H1 (cell line): ENCODE results near the gene MYO1G. TPM values are rescaled to one million over a fixed set of nuclear protein-coding genes. Genes with fewer than 3 reads are reported as not detected.
A peak's percentile ranks its signal among the peaks of the same experiment; 100 is the strongest.

Experiments
- CTCF ChIA-PET: fragments of 300-600 bp; sonication (Branson Sonifier 250); formaldehyde crosslinking; loops from one replicate; lab custom pipeline; 2021; ENCODE audit not compliant: partially characterized antibody; lab: Charles Lee
- POLR2A ChIA-PET: fragments of 300-600 bp; sonication (Branson Sonifier 250); formaldehyde crosslinking; loops from one replicate; lab custom pipeline; 2021; ENCODE audit warnings: inconsistent platforms; ENCODE audit not compliant: partially characterized antibody; lab: Charles Lee
- DNase-seq, 2 experiments: peaks; one replicate each; pipeline versions ENCODE4 v3.0.0 to v3.0.0-alpha.2; 2010 to 2022; ENCODE audit warnings: low spot score in 2 of 2, low read depth in 1 of 2, mixed read lengths in 1 of 2
- FAIRE-seq: peaks from 2 replicates; lab custom pipeline; 2011; peaks lifted over from hg19 to GRCh38; lab: Jason Lieb, UNC
- H2AFZ ChIP-seq: 2 replicates; pipeline ENCODE4 v1.8.1; 2012; ENCODE audit warnings: low read length, inconsistent platforms
- H2AK5ac ChIP-seq: 2 replicates; pipeline ENCODE4 v1.6.1; 2013; ENCODE audit warnings: low read depth, low read length
- H2BK120ac ChIP-seq: replicated peaks from 2 replicates; pipeline ENCODE3; 2013; ENCODE audit warnings: low read depth, low read length, inconsistent platforms
- H2BK12ac ChIP-seq: 2 replicates; pipeline ENCODE4 v1.6.1; 2013; ENCODE audit warnings: low read depth, low read length
- H2BK15ac ChIP-seq: 2 replicates; pipeline ENCODE4 v1.6.1; 2013; ENCODE audit warnings: low read length
- H2BK20ac ChIP-seq: 2 replicates; pipeline ENCODE4 v1.6.1; 2013; ENCODE audit warnings: low read length
- H2BK5ac ChIP-seq: 2 replicates; pipeline ENCODE4 v1.6.1; 2013; ENCODE audit warnings: low read depth, low read length
- H3K14ac ChIP-seq: 2 replicates; pipeline ENCODE4 v1.6.1; 2013; ENCODE audit warnings: inconsistent platforms; ENCODE audit not compliant: insufficient read length
- H3K18ac ChIP-seq: 2 replicates; pipeline ENCODE4 v1.6.1; 2013; ENCODE audit warnings: low read length; ENCODE audit errors: extremely low read depth
- H3K23ac ChIP-seq: 2 replicates; pipeline ENCODE4 v1.6.1; 2013; ENCODE audit warnings: inconsistent platforms; ENCODE audit not compliant: insufficient read length
- H3K23me2 ChIP-seq: 2 replicates; pipeline ENCODE4 v1.6.1; 2013; ENCODE audit warnings: low read depth, low read length
- H3K27ac ChIP-seq: 2 replicates; pipeline ENCODE4 v1.6.1; 2011; ENCODE audit warnings: low read depth, low read length, inconsistent platforms
- H3K27me3 ChIP-seq, 4 experiments: replicated peaks in 1 of 4; 1 replicate in 1 of 4; 2 replicates in 3 of 4; pipeline versions ENCODE4 v1.6.1 to v1.8.1; 2011 to 2013; ENCODE audit warnings: low read length in 3 of 4, mild to moderate bottlenecking in 3 of 4, inconsistent platforms in 2 of 4, mixed read lengths in 2 of 4, moderate library complexity in 1 of 4; ENCODE audit not compliant: control insufficient read depth in 3 of 4, insufficient read depth in 3 of 4; ENCODE audit errors: extremely low read depth in 1 of 4
- H3K36me3 ChIP-seq, 4 experiments: 2 replicates each; pipeline versions ENCODE4 v1.6.1 to v1.8.1; 2011 to 2013; ENCODE audit warnings: mild to moderate bottlenecking in 4 of 4, low read length in 3 of 4, moderate library complexity in 2 of 4, control low read depth in 1 of 4, inconsistent platforms in 1 of 4; ENCODE audit not compliant: insufficient read depth in 4 of 4, control insufficient read depth in 2 of 4
- H3K4ac ChIP-seq: replicated peaks from 2 replicates; pipeline ENCODE3; 2013; ENCODE audit warnings: low read length, low read depth, mixed read lengths, inconsistent platforms; ENCODE audit not compliant: insufficient read length
- H3K4me1 ChIP-seq, 4 experiments: replicated peaks in 1 of 4; 1 replicate in 1 of 4; 2 replicates in 3 of 4; pipeline versions ENCODE4 v1.6.1 to v1.8.1; 2011 to 2013; ENCODE audit warnings: low read length in 3 of 4, inconsistent platforms in 2 of 4, mixed read lengths in 1 of 4; ENCODE audit not compliant: insufficient read depth in 4 of 4, control insufficient read depth in 3 of 4
- H3K4me2 ChIP-seq, 2 experiments: 2 replicates each; pipeline versions ENCODE4 v1.6.1 to v1.8.1; 2011 to 2013; ENCODE audit warnings: low read depth in 2 of 2, low read length in 2 of 2, control low read depth in 1 of 2, inconsistent platforms in 1 of 2, mild to moderate bottlenecking in 1 of 2; ENCODE audit not compliant: insufficient read depth in 1 of 2
- H3K4me3 ChIP-seq, 4 experiments: fragments of 200-600, 300-600 bp in 1 of 4; sonication (generic), shearing (Covaris generic), sonication (Bioruptor Twin) in 1 of 4; 2 replicates each; pipeline versions ENCODE4 v1.5.1 to v1.8.1; 2011 to 2016; ENCODE audit warnings: low read length in 4 of 4, low read depth in 3 of 4, control low read depth in 2 of 4, inconsistent platforms in 2 of 4, mild to moderate bottlenecking in 2 of 4, mixed read lengths in 1 of 4, moderate library complexity in 1 of 4; ENCODE audit not compliant: insufficient read depth in 2 of 4; ENCODE audit errors: extremely low read depth in 1 of 4
- H3K56ac ChIP-seq: replicated peaks from 2 replicates; pipeline ENCODE3; 2013; ENCODE audit warnings: low read depth, mild to moderate bottlenecking, mixed read lengths, low read length, inconsistent platforms; ENCODE audit not compliant: insufficient read length
- H3K79me1 ChIP-seq: 2 replicates; pipeline ENCODE4 v1.6.1; 2013; ENCODE audit warnings: low read depth, low read length, control low read depth
- H3K79me2 ChIP-seq, 2 experiments: 2 replicates each; pipeline versions ENCODE4 v1.6.1 to v1.8.1; 2012 to 2013; ENCODE audit warnings: low read length in 2 of 2, mild to moderate bottlenecking in 2 of 2, inconsistent platforms in 1 of 2; ENCODE audit not compliant: insufficient read depth in 2 of 2, control insufficient read depth in 1 of 2
- H3K9ac ChIP-seq, 4 experiments: replicated peaks in 1 of 4; 1 replicate in 1 of 4; 2 replicates in 3 of 4; pipeline versions ENCODE4 v1.6.1 to v1.8.1; 2011 to 2013; ENCODE audit warnings: low read depth in 3 of 4, low read length in 3 of 4, control low read depth in 2 of 4, mild to moderate bottlenecking in 2 of 4, moderate library complexity in 2 of 4, inconsistent platforms in 1 of 4; ENCODE audit errors: extremely low read depth in 1 of 4
- H3K9me3 ChIP-seq, 2 experiments: 2 replicates each; pipeline versions ENCODE4 v1.6.1 to v1.8.1; 2012 to 2013; ENCODE audit warnings: mild to moderate bottlenecking in 2 of 2, moderate library complexity in 2 of 2, control low read depth in 1 of 2, inconsistent platforms in 1 of 2, low read depth in 1 of 2, low read length in 1 of 2, mixed read lengths in 1 of 2; ENCODE audit not compliant: insufficient read depth in 2 of 2
- H4K20me1 ChIP-seq, 2 experiments: replicated peaks in 1 of 2; 2 replicates each; pipeline versions ENCODE3 to v1.8.1; 2011 to 2013; ENCODE audit warnings: inconsistent platforms in 2 of 2, low read length in 2 of 2, mild to moderate bottlenecking in 1 of 2; ENCODE audit not compliant: insufficient read depth in 2 of 2, control insufficient read depth in 1 of 2
- H4K5ac ChIP-seq: 2 replicates; pipeline ENCODE4 v1.6.1; 2013; ENCODE audit warnings: low read length, low read depth, mixed read lengths, inconsistent platforms; ENCODE audit not compliant: insufficient read length
- H4K8ac ChIP-seq: 2 replicates; pipeline ENCODE4 v1.8.0; 2013; ENCODE audit warnings: mild to moderate bottlenecking, moderate library complexity, low read length, inconsistent platforms; ENCODE audit not compliant: insufficient read depth; ENCODE audit errors: extremely low read depth
- H4K91ac ChIP-seq: replicated peaks from 2 replicates; pipeline ENCODE3; 2013; ENCODE audit warnings: low read length, mixed read lengths, inconsistent platforms; ENCODE audit not compliant: insufficient read length
- CEBPB ChIP-seq: IDR thresholded peaks from 2 replicates; pipeline ENCODE4 v1.6.1; 2012; ENCODE audit warnings: low read depth, low read length
- CREB1 ChIP-seq: IDR thresholded peaks from 2 replicates; pipeline ENCODE4 v1.6.1; 2012; ENCODE audit warnings: inconsistent platforms
- FOSL1 ChIP-seq: IDR thresholded peaks from 2 replicates; pipeline ENCODE4 v1.6.1; 2011; ENCODE audit warnings: mild to moderate bottlenecking, low read depth, low read length, moderate library complexity; ENCODE audit not compliant: insufficient read depth
- RBBP5 ChIP-seq: IDR thresholded peaks from 2 replicates; pipeline ENCODE4 v1.7.1; 2012; ENCODE audit warnings: low read depth, mild to moderate bottlenecking, inconsistent platforms, low read length, moderate library complexity, borderline replicate concordance
- SP4 ChIP-seq: IDR thresholded peaks from 2 replicates; pipeline ENCODE4 v1.6.1; 2012; ENCODE audit warnings: low read length, inconsistent platforms
- SUZ12 ChIP-seq: fragments of 200-600 bp; sonication (generic); IDR thresholded peaks from 2 replicates; pipeline ENCODE4 v1.6.1; 2012; ENCODE audit warnings: mild to moderate bottlenecking, inconsistent platforms, low read length, moderate library complexity, mixed read lengths
- TAF1 ChIP-seq: IDR thresholded peaks from 2 replicates; pipeline ENCODE4 v1.6.1; 2011; ENCODE audit warnings: mild to moderate bottlenecking, low read depth, low read length
- TCF12 ChIP-seq: IDR thresholded peaks from 2 replicates; pipeline ENCODE4 v1.6.1; 2011; ENCODE audit warnings: low read depth, mild to moderate bottlenecking, low read length
- YY1 ChIP-seq: IDR thresholded peaks from 2 replicates; pipeline ENCODE4 v1.6.1; 2011; ENCODE audit warnings: low read depth, mild to moderate bottlenecking, low read length
- WGBS, 2 experiments: shearing (Covaris generic) in 1 of 2; methylation state at CpG; one replicate each; pipeline versions ENCODE4 v1.1.6 to v1.1.7; 2013 to 2015; ENCODE audit warnings: low lambda C conversion rate in 2 of 2, mixed read lengths in 2 of 2, inconsistent platforms in 1 of 2, low coverage in 1 of 2, missing lambda C conversion rate in 1 of 2; ENCODE audit not compliant: insufficient replicate concordance in 2 of 2, insufficient coverage in 1 of 2, insufficient read length in 1 of 2; ENCODE audit errors: extremely low coverage in 1 of 2, missing lambda C conversion rate in 1 of 2; 5-methylcytosine and 5-hydroxymethylcytosine counted together
- polyA plus RNA-seq, 7 experiments: library from polyadenylated mRNA; depleted of rRNA in 3 of 7; stranded (reverse) in 5 of 7; unstranded in 2 of 7; fragments of >200 nt in 5 of 7; fragments of 200-250 nt in 2 of 7; gene quantifications; 1 replicate in 5 of 7; 2 replicates in 1 of 7; 4 replicates in 1 of 7; pipeline versions ENCODE4 v1.2.1 to v1.2.3, GENCODE V29; 2011 to 2013; ENCODE audit warnings: missing spikeins in 2 of 7, mixed read lengths in 2 of 7
- total RNA-seq: library from RNA; stranded (reverse); fragmentation: NEBNext Ultra II Directional; extraction: Animal tissue kit (Norgen Biotek cat#: 25700); gene quantifications from 2 replicates; pipeline ENCODE4 v1.2.1, GENCODE V29; 2021
- TF ChIP-seq, protein P1 (sequence below): IDR thresholded peaks from 2 replicates; pipeline ENCODE4 v1.6.1; 2012; ENCODE audit warnings: inconsistent platforms
- TF ChIP-seq, protein P2 (sequence below): IDR thresholded peaks from 2 replicates; pipeline ENCODE4 v1.6.1; 2012; ENCODE audit warnings: inconsistent platforms

Gene MYO1G
- total and polyA plus RNA-seq, 2 of the 8 experiments (the other 6 are each of a cell fraction or from before 2014, with no cell fraction given): 0.08 to 0.19 TPM

DNA sequence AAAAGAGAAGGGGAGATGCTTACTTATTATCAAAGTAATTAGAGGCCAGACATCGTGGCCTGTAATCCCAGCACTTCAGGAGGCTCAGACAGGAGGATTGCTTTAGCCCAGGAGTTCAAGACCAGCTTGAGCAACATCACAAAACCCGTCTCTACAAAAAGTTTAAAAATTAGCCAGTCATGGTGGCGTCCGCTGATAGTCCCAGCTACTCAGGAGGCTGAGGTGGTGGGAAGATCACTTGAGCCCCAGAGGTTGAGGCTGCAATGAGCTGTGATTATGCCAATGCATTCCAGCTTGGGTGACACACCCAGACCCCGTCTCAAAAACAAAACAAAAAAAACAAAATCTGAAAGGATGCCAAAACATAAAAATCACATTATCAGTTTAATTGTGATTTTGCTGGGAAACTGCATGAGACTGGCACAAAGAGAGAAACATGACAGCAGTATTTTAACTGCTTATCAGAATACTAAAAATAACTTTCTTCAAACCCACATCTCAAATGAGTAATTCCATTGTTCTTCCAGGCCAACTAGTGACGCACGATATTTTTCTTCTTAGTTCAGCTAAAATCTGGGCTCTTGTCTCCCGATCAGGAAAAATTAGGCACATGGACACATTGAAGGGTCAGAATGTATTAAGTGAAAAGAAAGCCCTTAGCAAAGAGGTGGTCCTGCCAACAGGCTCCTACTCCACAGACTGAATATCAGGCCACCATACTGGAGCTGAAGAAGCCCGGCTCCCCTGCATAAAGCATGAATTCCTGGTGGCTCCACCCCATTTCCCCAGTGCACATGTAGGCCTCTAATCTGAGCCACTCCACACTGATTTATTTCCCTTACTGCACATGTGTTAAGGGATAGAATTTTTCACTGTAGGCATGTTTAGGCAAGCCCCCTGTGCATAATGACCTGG is 11.6 kb upstream of the MYO1G start:
- H3K23me2 ChIP-seq: peaks cover 9% of the 10 kb centered on the region; the same call in 1 of the 2 replicates
- no peak overlapping the region for H4K91ac ChIP-seq
- ChIA-PET CTCF (interaction anchor here (0.5 to 4.3 kb wide), 7 partner anchors 7 to 79 kb away, joined by 3 to 27 read pairs (median 3); no protein-coding TSS in a partner anchor), POLR2A (interaction anchor here (1.0 to 13.3 kb wide), 9 partner anchors 8 to 121 kb away, joined by 3 to 193 read pairs (median 5); partner anchors contain the start of genes CCM2, MYO1G and TBRG4)
- no peak overlapping the region for H2AK5ac ChIP-seq
- H4K8ac ChIP-seq: no peak overlapping the region
- H2BK15ac ChIP-seq: no peak overlapping the region
- H4K5ac ChIP-seq: no peak overlapping the region
- H3K4me2 ChIP-seq: no peak overlapping the region
- DNase-seq: no peak
- peaks cover 6 to 11% of the 10 kb centered on the region in 2 experiments for H3K79me2 ChIP-seq
- H2BK20ac ChIP-seq: no peak overlapping the region
- peaks cover 0 to 1% (median under 1%) of the 10 kb centered on the region in 4 experiments; a peak in 1 of 7 replicates for H3K4me1 ChIP-seq
- no peak overlapping the region for H3K56ac ChIP-seq
- H2BK120ac ChIP-seq: no peak overlapping the region
- WGBS, 2 experiments: 89% methylated on average over 9 of the region's 9 CpGs; no CpG with 5 or more reads in 1 of the 2 experiments
- no peak for FAIRE-seq
- H3K23ac ChIP-seq: no peak overlapping the region
- no peak overlapping the region for H3K9ac ChIP-seq
- H3K4me3 ChIP-seq: no peak overlapping the region
- H3K18ac ChIP-seq: no peak overlapping the region
- no peaks in the 10 kb centered on the region for H4K20me1 ChIP-seq
- H3K27me3 ChIP-seq: no peaks in the 10 kb centered on the region
- H2AFZ ChIP-seq: no peak overlapping the region
- H3K27ac ChIP-seq: no peak overlapping the region
- no peaks in the 10 kb centered on the region for H3K79me1 ChIP-seq
- no peak overlapping the region for H3K4ac ChIP-seq
- no peak overlapping the region for H3K14ac ChIP-seq
- H2BK12ac ChIP-seq: no peak overlapping the region
- peaks cover 0 to 2% of the 10 kb centered on the region in 2 experiments; a peak in 1 of 4 replicates for H3K9me3 ChIP-seq
- 0 out of 2 replicates have a peak overlapping the region, but pooled peaks have one; percentile 16 for H2BK5ac ChIP-seq
- H3K36me3 ChIP-seq: peaks cover 0 to 7% (median 1%) of the 10 kb centered on the region in 4 experiments; a peak in 5 of 8 replicates
- TF ChIP-seq SUZ12 (no peak), FOSL1 (no peak), RBBP5 (no peak), CREB1 (no peak), SP4 (no peak), YY1 (no peak), TAF1 (no peak), CEBPB (no peak), TCF12 (no peak)
- TF ChIP-seq, protein P1, sequence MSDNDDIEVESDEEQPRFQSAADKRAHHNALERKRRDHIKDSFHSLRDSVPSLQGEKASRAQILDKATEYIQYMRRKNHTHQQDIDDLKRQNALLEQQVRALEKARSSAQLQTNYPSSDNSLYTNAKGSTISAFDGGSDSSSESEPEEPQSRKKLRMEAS: no peak
- TF ChIP-seq, protein P2, sequence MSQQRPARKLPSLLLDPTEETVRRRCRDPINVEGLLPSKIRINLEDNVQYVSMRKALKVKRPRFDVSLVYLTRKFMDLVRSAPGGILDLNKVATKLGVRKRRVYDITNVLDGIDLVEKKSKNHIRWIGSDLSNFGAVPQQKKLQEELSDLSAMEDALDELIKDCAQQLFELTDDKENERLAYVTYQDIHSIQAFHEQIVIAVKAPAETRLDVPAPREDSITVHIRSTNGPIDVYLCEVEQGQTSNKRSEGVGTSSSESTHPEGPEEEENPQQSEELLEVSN: no peak
